ENCODE results near the gene INPP5J.

The INPP5J gene

DNA sequence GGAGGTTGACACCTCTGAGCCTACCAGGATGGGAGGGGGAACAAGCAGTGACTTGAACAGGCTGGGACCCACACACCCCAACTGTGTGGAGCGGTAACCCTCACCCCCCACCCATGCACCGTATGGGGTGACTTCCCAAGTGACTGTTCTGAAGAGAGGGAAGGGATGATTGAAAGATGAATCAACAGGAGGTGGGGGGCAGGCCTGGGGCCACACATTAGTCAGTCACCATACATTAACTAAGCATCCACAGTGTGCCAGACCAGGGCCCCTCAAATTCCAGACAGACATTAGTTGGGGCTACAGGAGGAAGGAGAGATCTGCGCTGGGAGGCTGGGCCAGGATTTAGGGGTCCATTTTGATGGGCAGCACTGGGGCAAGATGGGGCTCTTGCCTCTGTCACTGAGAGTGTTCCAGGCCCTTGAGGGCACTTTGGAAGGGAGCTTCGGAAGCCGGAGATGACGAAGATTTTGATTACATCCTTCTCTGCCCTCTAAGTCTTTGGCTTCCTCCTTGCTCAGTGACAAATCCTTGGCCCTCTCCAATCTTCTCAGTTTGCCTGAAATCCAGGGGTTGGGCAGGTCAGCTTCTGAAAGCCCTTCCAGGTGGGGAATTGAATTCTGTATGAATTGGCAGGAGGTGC lies 40.7 kb upstream of the INPP5J start:
- Histone ChIP-seq H3K27ac (ENCODE audit: low read length) (no peak overlapping the region), H3K4me3 (ENCODE audit: low read length) (no peak overlapping the region), H3K9me3 (ENCODE audit: control insufficient read depth, low read depth, low read length) (no peaks in the 10 kb centered on the region), H3K4me1 (ENCODE audit: control insufficient read depth, low read depth, low read length) (peaks cover 23% of the 10 kb centered on the region), H3K36me3 (ENCODE audit: control insufficient read depth, low read depth, low read length) (no peaks in the 10 kb centered on the region), H3K9ac (ENCODE audit: low read length) (no peak overlapping the region), H3K27me3 (ENCODE audit: control insufficient read depth, insufficient read depth, low read length) (peaks cover 11% of the 10 kb centered on the region)

DNA sequence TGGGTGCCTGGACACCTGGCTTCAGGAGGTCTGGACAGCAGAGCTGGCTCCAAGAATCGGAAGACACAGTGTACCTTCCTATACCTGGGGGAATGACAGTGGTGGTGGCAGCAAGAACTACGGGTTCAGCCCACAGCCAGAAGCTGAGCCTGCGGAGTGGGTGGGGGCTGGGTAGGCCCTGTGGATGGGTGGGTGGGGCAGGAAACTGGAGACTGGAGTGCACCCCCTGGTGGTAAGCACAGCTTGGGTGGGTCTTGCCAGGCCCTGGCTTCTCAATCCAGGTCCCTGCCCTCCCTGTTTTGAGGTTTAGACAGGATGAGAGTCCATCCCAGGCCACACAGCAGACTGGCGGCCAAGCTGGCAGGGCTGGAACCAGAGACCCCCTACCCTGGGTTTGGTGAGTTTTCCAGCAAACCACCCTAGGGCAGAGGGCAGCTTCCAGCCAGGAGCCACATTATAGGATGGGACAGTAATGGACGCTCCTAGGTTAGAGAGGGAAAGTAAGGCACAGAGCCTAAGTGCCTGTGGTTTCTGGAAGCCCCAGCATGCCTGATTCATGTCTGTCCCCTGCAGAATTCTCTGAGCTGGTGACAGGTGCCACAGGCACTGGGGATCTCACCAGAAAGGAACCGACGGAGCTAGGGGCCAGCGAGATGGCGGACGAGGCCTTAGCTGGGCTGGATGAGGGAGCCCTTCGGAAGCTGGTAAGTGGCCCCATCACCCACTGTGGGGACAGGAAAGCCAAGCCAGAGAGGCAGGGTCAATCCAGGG lies 40.0 kb upstream of the INPP5J start:
- H3K4me1 ChIP-seq (ENCODE audit: control insufficient read depth, low read depth, low read length): peaks cover 23% of the 10 kb centered on the region
- no peak overlapping the region for H3K27ac ChIP-seq (ENCODE audit: low read length)
- no peak overlapping the region for H3K4me3 ChIP-seq (ENCODE audit: low read length)
- H3K9ac ChIP-seq (ENCODE audit: low read length): no peak overlapping the region
- H3K27me3 ChIP-seq (ENCODE audit: control insufficient read depth, insufficient read depth, low read length): peaks cover 11% of the 10 kb centered on the region
- no peaks in the 10 kb centered on the region for H3K9me3 ChIP-seq (ENCODE audit: control insufficient read depth, low read depth, low read length)
- no peaks in the 10 kb centered on the region for H3K36me3 ChIP-seq (ENCODE audit: control insufficient read depth, low read depth, low read length)

DNA sequence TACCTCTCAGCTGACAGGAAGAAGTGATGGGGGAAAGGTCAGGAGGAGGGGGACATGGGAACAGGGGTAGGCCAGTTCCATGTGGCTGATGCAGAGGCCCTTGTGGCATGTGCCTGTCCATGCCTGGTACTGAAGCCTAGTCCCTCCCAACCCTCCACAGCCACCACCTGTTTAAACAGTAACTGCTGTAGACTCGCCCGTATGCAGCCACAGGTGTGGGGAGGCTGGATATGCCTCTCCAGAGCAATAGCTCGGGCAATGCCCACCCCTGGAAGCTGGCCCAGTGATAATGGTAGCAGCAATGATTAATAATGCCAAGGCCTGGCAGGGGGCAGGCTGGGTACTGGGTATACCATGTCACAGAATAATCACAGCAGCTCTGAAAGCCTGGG lies 39.4 kb upstream of the INPP5J start:
- H3K4me1 ChIP-seq (ENCODE audit: control insufficient read depth, low read depth, low read length): peaks cover 23% of the 10 kb centered on the region
- no peak overlapping the region for H3K9ac ChIP-seq (ENCODE audit: low read length)
- H3K36me3 ChIP-seq (ENCODE audit: control insufficient read depth, low read depth, low read length): no peaks in the 10 kb centered on the region
- H3K27me3 ChIP-seq (ENCODE audit: control insufficient read depth, insufficient read depth, low read length): peaks cover 11% of the 10 kb centered on the region
- H3K27ac ChIP-seq (ENCODE audit: low read length): no peak overlapping the region
- peak overlapping the region; percentile 74 for H3K4me3 ChIP-seq (ENCODE audit: low read length)
- no peaks in the 10 kb centered on the region for H3K9me3 ChIP-seq (ENCODE audit: control insufficient read depth, low read depth, low read length)

DNA sequence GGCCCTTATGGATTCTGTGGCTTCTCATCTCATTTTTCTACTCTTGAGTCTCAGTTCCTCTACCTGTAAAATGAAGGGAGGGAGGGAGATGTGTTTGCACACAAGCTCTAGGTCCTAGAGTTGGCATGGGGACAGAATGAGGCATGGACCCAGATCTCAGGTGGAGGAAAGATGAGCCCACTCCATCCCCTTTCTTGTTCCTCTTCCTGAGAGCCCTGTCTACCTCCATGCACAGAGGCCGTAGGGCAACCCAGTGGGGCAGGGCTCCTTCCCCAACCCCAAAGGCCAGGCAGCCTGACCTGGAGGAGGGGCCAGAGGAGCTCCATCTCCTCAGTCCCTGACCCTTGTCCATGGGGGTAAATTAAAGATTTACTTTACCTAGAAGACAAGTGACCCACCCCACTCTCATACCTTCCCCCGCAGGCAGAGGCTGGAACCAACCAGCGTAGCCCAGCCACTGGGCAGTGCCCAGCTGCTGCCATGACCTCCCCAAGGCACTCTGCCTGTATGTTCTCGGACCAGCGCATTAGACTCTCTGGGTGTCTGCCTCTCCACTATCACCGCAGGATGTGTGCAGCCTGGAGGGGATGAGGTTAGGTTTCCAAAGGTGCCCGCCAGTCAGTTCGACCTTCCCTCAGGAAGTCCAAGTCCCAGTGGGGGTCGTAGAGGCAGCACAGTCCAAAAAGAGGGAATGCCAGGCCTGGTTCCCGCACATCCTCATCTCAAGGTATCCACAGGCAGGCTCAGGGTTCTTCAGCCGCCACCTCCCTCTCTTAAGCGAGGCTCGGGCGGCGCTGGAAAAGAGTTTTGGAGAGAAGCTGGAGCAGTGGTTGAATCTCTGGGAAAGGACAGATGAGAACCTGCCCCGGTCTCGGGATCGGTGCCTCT lies 38.6 kb upstream of the INPP5J start:
- no peaks in the 10 kb centered on the region for H3K36me3 ChIP-seq (ENCODE audit: control insufficient read depth, low read depth, low read length)
- peak overlapping the region; percentile 74 for H3K4me3 ChIP-seq (ENCODE audit: low read length)
- peak overlapping the region; percentile 87 for H3K9ac ChIP-seq (ENCODE audit: low read length)
- H3K4me1 ChIP-seq (ENCODE audit: control insufficient read depth, low read depth, low read length): peaks cover 23% of the 10 kb centered on the region
- peak overlapping the region; percentile 14 for H3K27ac ChIP-seq (ENCODE audit: low read length)
- peaks cover 11% of the 10 kb centered on the region for H3K27me3 ChIP-seq (ENCODE audit: control insufficient read depth, insufficient read depth, low read length)
- H3K9me3 ChIP-seq (ENCODE audit: control insufficient read depth, low read depth, low read length): no peaks in the 10 kb centered on the region

DNA sequence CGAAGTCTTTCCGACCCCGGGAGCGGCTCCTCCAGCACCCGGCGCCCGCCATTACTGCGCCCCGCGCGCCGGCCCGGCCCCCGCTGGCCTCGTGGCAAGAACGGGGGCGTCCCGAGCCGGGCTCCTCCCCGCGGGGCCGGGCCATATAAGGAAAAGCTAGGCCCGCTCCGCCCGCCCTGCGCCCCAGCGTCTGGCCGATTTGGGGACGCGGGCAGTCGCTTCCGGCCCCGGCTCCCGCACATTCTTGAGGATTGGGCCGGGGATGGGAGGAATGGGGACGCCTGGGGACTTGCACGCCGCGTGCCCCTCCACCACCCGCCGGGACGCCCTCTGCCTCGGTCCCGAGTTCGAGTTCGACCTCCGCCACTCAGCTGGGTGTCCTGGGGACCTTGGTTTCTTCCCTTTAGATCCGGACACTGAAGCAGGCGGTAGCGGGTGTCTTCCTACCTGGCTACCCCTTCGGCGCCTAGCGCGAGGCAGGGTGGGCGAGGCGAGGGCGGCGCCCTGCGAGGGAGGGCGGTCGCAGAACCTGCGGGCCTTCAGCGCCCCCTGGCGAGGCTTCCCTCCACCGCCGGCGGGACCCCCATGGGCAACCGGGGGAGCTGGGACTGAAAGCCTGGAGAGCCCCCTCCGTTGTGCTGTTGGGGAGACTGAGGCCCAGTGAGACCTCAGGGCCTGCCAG lies 37.8 kb upstream of the INPP5J start:
- no peaks in the 10 kb centered on the region for H3K9me3 ChIP-seq (ENCODE audit: control insufficient read depth, low read depth, low read length)
- peaks cover 11% of the 10 kb centered on the region for H3K27me3 ChIP-seq (ENCODE audit: control insufficient read depth, insufficient read depth, low read length)
- no peaks in the 10 kb centered on the region for H3K36me3 ChIP-seq (ENCODE audit: control insufficient read depth, low read depth, low read length)
- H3K4me1 ChIP-seq (ENCODE audit: control insufficient read depth, low read depth, low read length): peaks cover 23% of the 10 kb centered on the region
- peak overlapping the region; percentile 87 for H3K9ac ChIP-seq (ENCODE audit: low read length)
- peak overlapping the region; percentile 14 for H3K27ac ChIP-seq (ENCODE audit: low read length)
- H3K4me3 ChIP-seq (ENCODE audit: low read length): peak overlapping the region; percentile 74

DNA sequence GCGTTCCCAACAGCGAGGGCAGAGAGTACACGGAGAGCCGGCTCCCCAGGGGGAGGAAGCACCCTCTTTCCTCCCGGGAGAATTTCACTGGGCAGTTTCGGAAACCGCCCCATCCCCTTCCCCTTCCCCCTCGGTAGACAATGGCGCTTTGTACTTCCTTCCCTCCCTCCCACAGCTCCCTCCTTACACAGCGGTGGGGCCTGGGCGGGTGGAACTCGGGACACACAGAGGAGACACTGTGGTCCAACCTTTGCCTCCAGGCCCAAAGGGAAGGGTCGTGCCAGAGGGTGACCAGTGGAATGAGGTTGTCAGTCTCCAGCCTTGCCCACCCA lies 37.3 kb upstream of the INPP5J start:
- Histone ChIP-seq H3K27ac (ENCODE audit: low read length) (no peak overlapping the region), H3K4me1 (ENCODE audit: control insufficient read depth, low read depth, low read length) (peaks cover 23% of the 10 kb centered on the region), H3K4me3 (ENCODE audit: low read length) (peak overlapping the region; percentile 74), H3K36me3 (ENCODE audit: control insufficient read depth, low read depth, low read length) (no peaks in the 10 kb centered on the region), H3K9me3 (ENCODE audit: control insufficient read depth, low read depth, low read length) (no peaks in the 10 kb centered on the region), H3K27me3 (ENCODE audit: control insufficient read depth, insufficient read depth, low read length) (peaks cover 11% of the 10 kb centered on the region), H3K9ac (ENCODE audit: low read length) (peak overlapping the region; percentile 87)

DNA sequence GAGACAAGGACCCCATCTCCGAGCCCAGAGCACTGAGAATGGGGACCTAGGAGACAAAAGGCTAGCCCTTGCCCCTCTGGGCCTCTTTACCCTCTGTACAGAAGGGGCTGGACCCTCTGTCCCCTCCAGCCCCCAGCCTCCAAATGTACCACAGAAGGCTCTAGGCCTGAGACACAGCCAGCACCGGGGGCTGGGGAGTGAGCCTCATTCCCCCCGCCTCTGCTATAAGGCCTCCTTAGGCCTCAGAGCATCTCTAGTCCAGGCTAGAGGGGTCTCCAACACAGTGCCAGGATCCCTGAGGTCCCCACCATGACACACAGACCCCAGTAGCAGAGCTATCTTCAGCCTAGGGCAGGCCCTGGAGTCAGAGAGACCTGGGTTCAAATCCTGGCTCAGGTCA lies 36.8 kb upstream of the INPP5J start:
- H3K4me3 ChIP-seq (ENCODE audit: low read length): peak overlapping the region; percentile 74
- no peaks in the 10 kb centered on the region for H3K36me3 ChIP-seq (ENCODE audit: control insufficient read depth, low read depth, low read length)
- H3K27me3 ChIP-seq (ENCODE audit: control insufficient read depth, insufficient read depth, low read length): peaks cover 11% of the 10 kb centered on the region
- peak overlapping the region; percentile 87 for H3K9ac ChIP-seq (ENCODE audit: low read length)
- H3K4me1 ChIP-seq (ENCODE audit: control insufficient read depth, low read depth, low read length): peaks cover 23% of the 10 kb centered on the region
- no peaks in the 10 kb centered on the region for H3K9me3 ChIP-seq (ENCODE audit: control insufficient read depth, low read depth, low read length)
- H3K27ac ChIP-seq (ENCODE audit: low read length): no peak overlapping the region

DNA sequence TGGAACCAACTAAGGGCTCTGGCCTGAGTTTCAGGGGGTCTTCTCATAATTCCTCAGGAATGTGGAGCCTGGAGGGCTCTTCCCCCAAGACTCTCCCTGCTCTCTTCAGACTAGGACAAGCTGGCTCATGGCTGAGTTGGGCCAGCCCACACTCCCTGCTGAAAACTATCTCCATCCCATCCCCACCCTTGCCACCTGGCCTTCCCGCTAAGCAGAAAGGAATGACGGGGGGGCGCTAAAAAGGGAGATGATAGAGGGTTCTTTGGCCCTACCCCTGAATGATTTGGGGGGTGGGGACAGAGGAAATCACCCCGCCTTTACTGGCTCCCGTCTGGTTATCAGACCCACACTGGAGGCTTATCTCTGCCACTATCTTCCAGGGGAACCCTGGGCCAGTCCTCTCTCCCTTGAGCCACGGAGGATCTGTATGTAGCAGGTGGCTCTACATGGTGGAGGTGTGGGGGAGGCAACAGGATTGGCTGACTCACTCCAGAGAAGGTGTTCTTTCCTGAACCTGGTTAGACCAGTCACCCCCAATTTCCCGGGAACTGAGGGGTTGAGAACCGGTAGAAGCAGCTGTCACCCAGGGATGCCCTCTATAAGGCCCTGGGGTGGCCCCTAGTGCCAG lies 35.9 kb upstream of the INPP5J start:
- Histone ChIP-seq H3K4me1 (ENCODE audit: control insufficient read depth, low read depth, low read length) (peaks cover 18% of the 10 kb centered on the region), H3K9ac (ENCODE audit: low read length) (no peak overlapping the region), H3K9me3 (ENCODE audit: control insufficient read depth, low read depth, low read length) (no peaks in the 10 kb centered on the region), H3K27me3 (ENCODE audit: control insufficient read depth, insufficient read depth, low read length) (peaks cover 6% of the 10 kb centered on the region), H3K4me3 (ENCODE audit: low read length) (no peak overlapping the region), H3K36me3 (ENCODE audit: control insufficient read depth, low read depth, low read length) (no peaks in the 10 kb centered on the region), H3K27ac (ENCODE audit: low read length) (no peak overlapping the region)

DNA sequence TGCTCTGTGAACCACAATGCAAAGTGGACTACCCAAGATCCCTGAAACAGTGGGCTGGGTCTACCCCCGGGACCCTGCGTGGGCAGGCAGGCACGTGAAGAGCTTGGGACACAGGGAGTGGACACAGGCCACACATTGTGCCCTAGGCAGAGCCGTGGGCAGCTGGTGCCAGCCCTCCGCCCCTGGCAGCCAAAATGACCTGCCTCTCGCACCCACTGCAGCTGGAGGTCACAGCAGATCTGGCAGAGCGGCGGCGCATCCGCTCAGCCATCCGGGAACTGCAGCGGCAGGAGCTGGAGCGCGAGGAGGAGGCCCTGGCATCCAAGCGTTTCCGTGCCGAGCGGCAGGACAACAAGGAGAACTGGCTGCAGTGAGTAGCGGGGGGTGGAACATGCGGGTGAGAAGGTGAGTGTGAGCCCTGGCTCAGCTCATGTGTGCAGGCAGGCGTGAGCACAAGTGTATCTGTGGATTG lies 35.0 kb upstream of the INPP5J start:
- Histone ChIP-seq H3K9ac (ENCODE audit: low read length) (no peak overlapping the region), H3K27me3 (ENCODE audit: control insufficient read depth, insufficient read depth, low read length) (no peaks in the 10 kb centered on the region), H3K4me1 (ENCODE audit: control insufficient read depth, low read depth, low read length) (peaks cover 17% of the 10 kb centered on the region), H3K36me3 (ENCODE audit: control insufficient read depth, low read depth, low read length) (no peaks in the 10 kb centered on the region), H3K4me3 (ENCODE audit: low read length) (no peak overlapping the region), H3K9me3 (ENCODE audit: control insufficient read depth, low read depth, low read length) (no peaks in the 10 kb centered on the region), H3K27ac (ENCODE audit: low read length) (no peak overlapping the region)

DNA sequence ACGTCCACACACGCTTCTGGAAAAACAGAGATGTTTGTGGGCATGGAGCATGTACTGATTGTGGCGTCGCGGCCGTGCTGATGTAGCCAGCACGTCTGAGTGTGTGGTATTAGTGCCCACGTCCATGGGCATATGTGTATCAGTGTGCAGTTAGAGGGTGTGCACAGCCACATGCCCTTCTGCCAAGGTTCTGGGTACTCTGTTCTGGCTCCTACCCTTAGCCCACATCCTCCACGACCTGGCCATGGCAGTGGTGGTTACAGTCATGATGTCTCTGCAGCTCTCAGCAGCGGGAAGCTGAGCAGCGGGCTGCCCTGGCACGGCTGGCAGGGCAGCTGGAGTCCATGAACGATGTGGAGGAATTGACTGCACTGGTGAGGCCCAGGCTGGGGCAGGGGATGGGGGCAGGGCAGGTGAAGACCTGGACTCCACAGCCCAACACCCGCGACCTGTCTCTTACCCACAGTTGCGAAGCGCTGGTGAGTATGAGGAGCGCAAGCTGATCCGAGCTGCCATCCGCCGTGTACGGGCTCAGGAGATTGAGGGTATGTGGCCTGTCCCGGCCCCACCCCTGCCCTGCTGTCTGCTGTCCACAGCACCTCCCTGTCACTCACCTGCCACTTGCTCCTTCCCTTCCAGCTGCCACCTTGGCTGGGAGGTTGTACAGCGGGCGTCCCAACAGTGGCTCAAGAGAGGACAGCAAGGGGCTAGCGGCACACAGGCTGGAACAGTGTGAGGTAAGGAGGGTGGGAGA lies 34.4 kb upstream of the INPP5J start:
- no peaks in the 10 kb centered on the region for H3K27me3 ChIP-seq (ENCODE audit: control insufficient read depth, insufficient read depth, low read length)
- no peak overlapping the region for H3K4me3 ChIP-seq (ENCODE audit: low read length)
- H3K27ac ChIP-seq (ENCODE audit: low read length): no peak overlapping the region
- H3K9me3 ChIP-seq (ENCODE audit: control insufficient read depth, low read depth, low read length): no peaks in the 10 kb centered on the region
- peaks cover 13% of the 10 kb centered on the region for H3K4me1 ChIP-seq (ENCODE audit: control insufficient read depth, low read depth, low read length)
- H3K36me3 ChIP-seq (ENCODE audit: control insufficient read depth, low read depth, low read length): no peaks in the 10 kb centered on the region
- H3K9ac ChIP-seq (ENCODE audit: low read length): no peak overlapping the region

Data from iPS-18a (cell line).